Liver (tissue), 9 donors: ENCODE data around the gene GALNT17. TPM values are rescaled to one million over a fixed set of nuclear protein-coding genes. Genes with fewer than 3 reads are reported as not detected.

Source experiments
- DNase-seq: peaks from one replicate; pipeline ENCODE4 v3.0.0-alpha.2; 2017; ENCODE audit warnings: low spot score
- H3K27ac ChIP-seq, 2 donors: one replicate each; pipeline ENCODE4 v1.7.0; 2013; ENCODE audit warnings: inconsistent platforms in 2 of 2, low read length in 2 of 2, control low read depth in 1 of 2, low read depth in 1 of 2, mild to moderate bottlenecking in 1 of 2
- H3K27me3 ChIP-seq, 4 donors: one replicate each; pipeline versions ENCODE4 v1.6.1 to v1.7.0; 2013; ENCODE audit warnings: low read length in 3 of 4, inconsistent platforms in 1 of 4, mild to moderate bottlenecking in 1 of 4, moderate library complexity in 1 of 4; ENCODE audit not compliant: control insufficient read depth in 4 of 4, insufficient read depth in 4 of 4
- H3K36me3 ChIP-seq, 4 donors: one replicate each; pipeline versions ENCODE4 v1.6.1 to v1.7.0; 2013; ENCODE audit warnings: low read length in 3 of 4, mild to moderate bottlenecking in 3 of 4, low read depth in 1 of 4, moderate library complexity in 1 of 4; ENCODE audit not compliant: control insufficient read depth in 4 of 4, insufficient read depth in 3 of 4
- H3K4me1 ChIP-seq, 4 donors: one replicate each; pipeline versions ENCODE4 v1.6.1 to v1.7.0; 2013; ENCODE audit warnings: low read length in 3 of 4, mild to moderate bottlenecking in 3 of 4, moderate library complexity in 1 of 4; ENCODE audit not compliant: control insufficient read depth in 4 of 4, insufficient read depth in 4 of 4
- H3K4me3 ChIP-seq, 3 donors: one replicate each; pipeline versions ENCODE4 v1.6.1 to v1.7.0; 2013; ENCODE audit warnings: low read length in 3 of 3, control low read depth in 1 of 3, low read depth in 1 of 3, mild to moderate bottlenecking in 1 of 3
- H3K9ac ChIP-seq, 2 donors: one replicate each; pipeline ENCODE4 v1.7.0; 2013; ENCODE audit warnings: low read length in 2 of 2, mild to moderate bottlenecking in 2 of 2, moderate library complexity in 2 of 2, control low read depth in 1 of 2, low read depth in 1 of 2
- H3K9me3 ChIP-seq, 4 donors: one replicate each; pipeline versions ENCODE4 v1.6.1 to v1.7.0; 2013; ENCODE audit warnings: low read length in 3 of 4; ENCODE audit not compliant: control insufficient read depth in 4 of 4
- FOXA1 ChIP-seq: IDR thresholded peaks from 2 replicates; pipeline ENCODE4 v1.6.1; 2016; ENCODE audit warnings: antibody characterized with exemption
- FOXA2 ChIP-seq: IDR thresholded peaks from 2 replicates; pipeline ENCODE4 v1.6.1; 2016; ENCODE audit warnings: antibody characterized with exemption
- GABPA ChIP-seq, 2 donors: IDR thresholded peaks in 1 of 2; conservative IDR thresholded peaks in 1 of 2; 2 replicates each; pipeline ENCODE4 v1.6.1; 2016; ENCODE audit warnings: antibody characterized with exemption in 2 of 2, mild to moderate bottlenecking in 1 of 2, moderate library complexity in 1 of 2
- HNF4G ChIP-seq: IDR thresholded peaks from 2 replicates; pipeline ENCODE4 v1.6.1; 2016; ENCODE audit warnings: antibody characterized with exemption
- JUND ChIP-seq, 2 donors: IDR thresholded peaks; 2 replicates each; pipeline ENCODE4 v1.6.1; 2016; ENCODE audit warnings: antibody characterized with exemption in 2 of 2
- RAD21 ChIP-seq, 2 donors: IDR thresholded peaks; 2 replicates each; pipeline ENCODE4 v1.6.1; 2016; ENCODE audit warnings: antibody characterized with exemption in 2 of 2, mild to moderate bottlenecking in 2 of 2
- RXRA ChIP-seq, 2 donors: IDR thresholded peaks; 2 replicates each; pipeline ENCODE4 v1.6.1; 2017 to 2018; ENCODE audit warnings: antibody characterized with exemption in 2 of 2, mild to moderate bottlenecking in 1 of 2
- SP1 ChIP-seq: IDR thresholded peaks from 2 replicates; pipeline ENCODE4 v1.6.1; 2018; ENCODE audit warnings: antibody characterized with exemption, mild to moderate bottlenecking
- TAF1 ChIP-seq: conservative IDR thresholded peaks from 2 replicates; pipeline ENCODE4 v1.6.1; 2016; ENCODE audit warnings: antibody characterized with exemption, mild to moderate bottlenecking
- YY1 ChIP-seq: IDR thresholded peaks from 2 replicates; pipeline ENCODE4 v1.6.1; 2016; ENCODE audit warnings: antibody characterized with exemption, mild to moderate bottlenecking
- WGBS: extraction: QIAGEN DNeasy Blood & Tissue Kit; methylation state at CpG from one replicate; pipeline ENCODE4 v1.1.7; 2013; 5-methylcytosine and 5-hydroxymethylcytosine counted together
- polyA plus RNA-seq, 2 donors: library from polyadenylated mRNA; stranded (reverse) in 1 of 2; unstranded in 1 of 2; fragments of 200-250 nt in 1 of 2; fragments of >200 nt in 1 of 2; fragmentation: Nextera tagmentation in 1 of 2; extraction: Ambion mirVana in 1 of 2; gene quantifications; one replicate each; pipeline versions ENCODE4 v1.2.1 to v1.2.3, GENCODE V29; 2013 to 2015
- total RNA-seq, 2 donors: library from RNA; depleted of rRNA; stranded (reverse); fragments of >200 nt; gene quantifications; one replicate each; pipeline ENCODE4 v1.2.3, GENCODE V29; 2014
- TF ChIP-seq, protein P1 (sequence below): fragments of 150-350 bp; IDR thresholded peaks from 2 replicates; pipeline ENCODE4 v1.5.1; 2017; ENCODE audit warnings: improper control_type of control experiment, low read depth, low read length; ENCODE audit not compliant: missing input control
- TF ChIP-seq, protein P2 (sequence below): IDR thresholded peaks from 2 replicates; pipeline ENCODE4 v1.6.1; 2016; ENCODE audit warnings: antibody characterized with exemption
- TF ChIP-seq, protein P3 (sequence below): IDR thresholded peaks from 2 replicates; pipeline ENCODE4 v1.6.1; 2016; ENCODE audit warnings: antibody characterized with exemption
- donor health status: healthy.
- donor health status: healthy.
- donor health status: healthy.
- donor health status: healthy.
- donor health status: healthy.

The GALNT17 gene
- total and polyA plus RNA-seq, 4 donors: 0.10 to 0.42 (median 0.37) TPM; not detected in 1

DNA sequence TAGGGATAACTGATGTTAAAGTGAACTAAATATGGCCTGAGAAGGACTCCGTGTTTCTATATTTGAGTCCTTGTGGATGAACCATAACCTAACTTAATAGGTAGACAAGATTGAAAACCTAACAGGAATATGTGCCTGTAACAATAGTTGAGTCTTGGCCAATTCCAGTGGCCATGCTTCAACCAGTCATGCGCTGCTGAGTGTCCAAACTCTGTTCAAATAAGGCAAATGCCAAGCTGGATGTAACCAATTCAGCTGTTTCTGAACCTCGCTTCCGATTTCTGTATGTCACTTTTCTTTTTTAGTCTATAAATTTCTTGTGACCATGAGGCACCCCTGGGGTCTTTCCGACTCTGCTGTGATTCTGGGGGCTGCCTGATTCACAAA, 608.2 kb downstream of the GALNT17 start (continued):
- TF ChIP-seq, protein P1, sequence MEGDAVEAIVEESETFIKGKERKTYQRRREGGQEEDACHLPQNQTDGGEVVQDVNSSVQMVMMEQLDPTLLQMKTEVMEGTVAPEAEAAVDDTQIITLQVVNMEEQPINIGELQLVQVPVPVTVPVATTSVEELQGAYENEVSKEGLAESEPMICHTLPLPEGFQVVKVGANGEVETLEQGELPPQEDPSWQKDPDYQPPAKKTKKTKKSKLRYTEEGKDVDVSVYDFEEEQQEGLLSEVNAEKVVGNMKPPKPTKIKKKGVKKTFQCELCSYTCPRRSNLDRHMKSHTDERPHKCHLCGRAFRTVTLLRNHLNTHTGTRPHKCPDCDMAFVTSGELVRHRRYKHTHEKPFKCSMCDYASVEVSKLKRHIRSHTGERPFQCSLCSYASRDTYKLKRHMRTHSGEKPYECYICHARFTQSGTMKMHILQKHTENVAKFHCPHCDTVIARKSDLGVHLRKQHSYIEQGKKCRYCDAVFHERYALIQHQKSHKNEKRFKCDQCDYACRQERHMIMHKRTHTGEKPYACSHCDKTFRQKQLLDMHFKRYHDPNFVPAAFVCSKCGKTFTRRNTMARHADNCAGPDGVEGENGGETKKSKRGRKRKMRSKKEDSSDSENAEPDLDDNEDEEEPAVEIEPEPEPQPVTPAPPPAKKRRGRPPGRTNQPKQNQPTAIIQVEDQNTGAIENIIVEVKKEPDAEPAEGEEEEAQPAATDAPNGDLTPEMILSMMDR: no peak
- TF ChIP-seq FOXA2 (no peak), TAF1 (no peak), SP1 (no peak), RXRA (IDR thresholded peaks at IDR 0.05) (no peak)

DNA sequence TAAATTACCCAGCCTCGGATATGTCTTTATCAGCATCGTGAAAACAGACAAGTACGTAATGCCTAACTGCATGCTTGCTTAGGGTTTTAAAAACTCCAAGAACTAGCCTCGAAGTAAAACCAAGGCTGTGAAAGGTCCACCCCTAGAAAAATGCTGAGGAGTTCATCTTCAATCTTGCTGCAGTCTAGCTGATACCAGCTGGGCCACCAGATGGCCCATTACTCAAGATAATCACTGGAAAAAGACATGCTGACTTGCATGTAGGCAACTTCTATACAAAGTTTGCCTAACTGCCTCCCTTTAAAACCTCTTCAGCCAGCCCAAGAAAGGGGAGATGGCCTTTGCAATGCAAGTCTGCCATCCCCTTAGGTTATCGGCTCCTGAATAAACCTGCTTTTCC, 614.1 kb downstream of the GALNT17 start:
- no peaks in the 10 kb centered on the region for H3K4me1 ChIP-seq
- H3K27me3 ChIP-seq: no peaks in the 10 kb centered on the region
- no peak overlapping the region for H3K27ac ChIP-seq
- no peak for DNase-seq
- no peak overlapping the region for H3K9ac ChIP-seq
- WGBS: 79% methylated on average over 5 of the region's 5 CpGs
- TF ChIP-seq HNF4G: no peak
- TF ChIP-seq, protein P2, sequence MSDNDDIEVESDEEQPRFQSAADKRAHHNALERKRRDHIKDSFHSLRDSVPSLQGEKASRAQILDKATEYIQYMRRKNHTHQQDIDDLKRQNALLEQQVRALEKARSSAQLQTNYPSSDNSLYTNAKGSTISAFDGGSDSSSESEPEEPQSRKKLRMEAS: no peak
- no peak for TF ChIP-seq GABPA (IDR thresholded peaks at IDR 0.05 in 1 of 2, conservative IDR thresholded peaks at IDR 0.05 in 1 of 2)
- peaks cover 1 to 6% (median 3%) of the 10 kb centered on the region in 4 donors for H3K9me3 ChIP-seq
- no peaks in the 10 kb centered on the region for H3K36me3 ChIP-seq
- no peak overlapping the region for H3K4me3 ChIP-seq

DNA sequence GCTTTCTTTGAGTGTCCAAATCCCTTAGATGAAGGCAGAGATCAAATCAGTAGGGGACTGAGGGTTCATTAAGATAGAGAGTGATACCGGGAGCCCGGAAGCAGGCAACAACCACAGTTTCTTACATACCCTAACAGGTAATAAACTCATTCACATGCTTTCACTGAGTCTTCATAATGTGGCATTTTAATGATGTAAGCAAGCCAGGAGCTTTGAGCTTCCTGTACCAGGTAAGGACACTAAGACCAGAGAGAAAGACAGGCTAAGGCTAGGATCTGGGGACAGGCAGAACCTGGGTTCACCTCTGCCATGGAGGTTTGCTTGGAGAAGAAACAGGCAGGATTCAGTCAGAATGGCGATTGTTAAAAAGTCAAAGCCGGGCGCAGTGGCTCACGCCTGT, 618.3 kb downstream of the GALNT17 start:
- no peak for DNase-seq
- Histone ChIP-seq H3K27me3 (peaks cover 0 to 2% (median 2%) of the 10 kb centered on the region in 4 donors), H3K4me3 (no peak overlapping the region), H3K27ac (no peak overlapping the region), H3K4me1 (peaks cover 2 to 8% (median 3%) of the 10 kb centered on the region in 4 donors), H3K36me3 (no peaks in the 10 kb centered on the region), H3K9me3 (peaks cover 1 to 6% (median 3%) of the 10 kb centered on the region in 4 donors), H3K9ac (no peak overlapping the region)
- 93% methylated on average over 6 of the region's 6 CpGs for WGBS
- TF ChIP-seq, protein P1: no peak
- TF ChIP-seq JUND (IDR thresholded peaks at IDR 0.05) (no peak), YY1 (no peak), GABPA (IDR thresholded peaks at IDR 0.05 in 1 of 2, conservative IDR thresholded peaks at IDR 0.05 in 1 of 2) (no peak), TAF1 (no peak), RXRA (IDR thresholded peaks at IDR 0.05) (no peak), FOXA2 (no peak), HNF4G (no peak), RAD21 (IDR thresholded peaks at IDR 0.05) (no peak), FOXA1 (no peak)
- TF ChIP-seq, protein P3, sequence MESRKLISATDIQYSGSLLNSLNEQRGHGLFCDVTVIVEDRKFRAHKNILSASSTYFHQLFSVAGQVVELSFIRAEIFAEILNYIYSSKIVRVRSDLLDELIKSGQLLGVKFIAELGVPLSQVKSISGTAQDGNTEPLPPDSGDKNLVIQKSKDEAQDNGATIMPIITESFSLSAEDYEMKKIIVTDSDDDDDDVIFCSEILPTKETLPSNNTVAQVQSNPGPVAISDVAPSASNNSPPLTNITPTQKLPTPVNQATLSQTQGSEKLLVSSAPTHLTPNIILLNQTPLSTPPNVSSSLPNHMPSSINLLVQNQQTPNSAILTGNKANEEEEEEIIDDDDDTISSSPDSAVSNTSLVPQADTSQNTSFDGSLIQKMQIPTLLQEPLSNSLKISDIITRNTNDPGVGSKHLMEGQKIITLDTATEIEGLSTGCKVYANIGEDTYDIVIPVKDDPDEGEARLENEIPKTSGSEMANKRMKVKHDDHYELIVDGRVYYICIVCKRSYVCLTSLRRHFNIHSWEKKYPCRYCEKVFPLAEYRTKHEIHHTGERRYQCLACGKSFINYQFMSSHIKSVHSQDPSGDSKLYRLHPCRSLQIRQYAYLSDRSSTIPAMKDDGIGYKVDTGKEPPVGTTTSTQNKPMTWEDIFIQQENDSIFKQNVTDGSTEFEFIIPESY: no peak
